H1 (cell line): ENCODE results near the gene CAMK2A. TPM values are rescaled to one million over a fixed set of nuclear protein-coding genes. Genes with fewer than 3 reads are reported as not detected.
A peak's percentile ranks its signal among the peaks of the same experiment; 100 is the strongest.

ENCODE experiments used
- CTCF ChIA-PET: fragments of 300-600 bp; sonication (Branson Sonifier 250); formaldehyde crosslinking; loops from one replicate; lab custom pipeline; 2021; ENCODE audit not compliant: partially characterized antibody; lab: Charles Lee
- POLR2A ChIA-PET: fragments of 300-600 bp; sonication (Branson Sonifier 250); formaldehyde crosslinking; loops from one replicate; lab custom pipeline; 2021; ENCODE audit warnings: inconsistent platforms; ENCODE audit not compliant: partially characterized antibody; lab: Charles Lee
- DNase-seq, 2 experiments: peaks; one replicate each; pipeline versions ENCODE4 v3.0.0 to v3.0.0-alpha.2; 2010 to 2022; ENCODE audit warnings: low spot score in 2 of 2, low read depth in 1 of 2, mixed read lengths in 1 of 2
- FAIRE-seq: peaks from 2 replicates; lab custom pipeline; 2011; peaks lifted over from hg19 to GRCh38; lab: Jason Lieb, UNC
- H2AFZ ChIP-seq: 2 replicates; pipeline ENCODE4 v1.8.1; 2012; ENCODE audit warnings: low read length, inconsistent platforms
- H2AK5ac ChIP-seq: 2 replicates; pipeline ENCODE4 v1.6.1; 2013; ENCODE audit warnings: low read depth, low read length
- H2BK120ac ChIP-seq: replicated peaks from 2 replicates; pipeline ENCODE3; 2013; ENCODE audit warnings: low read depth, low read length, inconsistent platforms
- H2BK12ac ChIP-seq: 2 replicates; pipeline ENCODE4 v1.6.1; 2013; ENCODE audit warnings: low read depth, low read length
- H2BK15ac ChIP-seq: 2 replicates; pipeline ENCODE4 v1.6.1; 2013; ENCODE audit warnings: low read length
- H2BK20ac ChIP-seq: 2 replicates; pipeline ENCODE4 v1.6.1; 2013; ENCODE audit warnings: low read length
- H2BK5ac ChIP-seq: 2 replicates; pipeline ENCODE4 v1.6.1; 2013; ENCODE audit warnings: low read depth, low read length
- H3K14ac ChIP-seq: 2 replicates; pipeline ENCODE4 v1.6.1; 2013; ENCODE audit warnings: inconsistent platforms; ENCODE audit not compliant: insufficient read length
- H3K18ac ChIP-seq: 2 replicates; pipeline ENCODE4 v1.6.1; 2013; ENCODE audit warnings: low read length; ENCODE audit errors: extremely low read depth
- H3K23ac ChIP-seq: 2 replicates; pipeline ENCODE4 v1.6.1; 2013; ENCODE audit warnings: inconsistent platforms; ENCODE audit not compliant: insufficient read length
- H3K23me2 ChIP-seq: 2 replicates; pipeline ENCODE4 v1.6.1; 2013; ENCODE audit warnings: low read depth, low read length
- H3K27ac ChIP-seq: 2 replicates; pipeline ENCODE4 v1.6.1; 2011; ENCODE audit warnings: low read depth, low read length, inconsistent platforms
- H3K27me3 ChIP-seq, 4 experiments: replicated peaks in 1 of 4; 1 replicate in 1 of 4; 2 replicates in 3 of 4; pipeline versions ENCODE4 v1.6.1 to v1.8.1; 2011 to 2013; ENCODE audit warnings: low read length in 3 of 4, mild to moderate bottlenecking in 3 of 4, inconsistent platforms in 2 of 4, mixed read lengths in 2 of 4, moderate library complexity in 1 of 4; ENCODE audit not compliant: control insufficient read depth in 3 of 4, insufficient read depth in 3 of 4; ENCODE audit errors: extremely low read depth in 1 of 4
- H3K36me3 ChIP-seq, 4 experiments: 2 replicates each; pipeline versions ENCODE4 v1.6.1 to v1.8.1; 2011 to 2013; ENCODE audit warnings: mild to moderate bottlenecking in 4 of 4, low read length in 3 of 4, moderate library complexity in 2 of 4, control low read depth in 1 of 4, inconsistent platforms in 1 of 4; ENCODE audit not compliant: insufficient read depth in 4 of 4, control insufficient read depth in 2 of 4
- H3K4ac ChIP-seq: replicated peaks from 2 replicates; pipeline ENCODE3; 2013; ENCODE audit warnings: low read length, low read depth, mixed read lengths, inconsistent platforms; ENCODE audit not compliant: insufficient read length
- H3K4me1 ChIP-seq, 4 experiments: replicated peaks in 1 of 4; 1 replicate in 1 of 4; 2 replicates in 3 of 4; pipeline versions ENCODE4 v1.6.1 to v1.8.1; 2011 to 2013; ENCODE audit warnings: low read length in 3 of 4, inconsistent platforms in 2 of 4, mixed read lengths in 1 of 4; ENCODE audit not compliant: insufficient read depth in 4 of 4, control insufficient read depth in 3 of 4
- H3K4me2 ChIP-seq, 2 experiments: 2 replicates each; pipeline versions ENCODE4 v1.6.1 to v1.8.1; 2011 to 2013; ENCODE audit warnings: low read depth in 2 of 2, low read length in 2 of 2, control low read depth in 1 of 2, inconsistent platforms in 1 of 2, mild to moderate bottlenecking in 1 of 2; ENCODE audit not compliant: insufficient read depth in 1 of 2
- H3K4me3 ChIP-seq, 4 experiments: fragments of 200-600, 300-600 bp in 1 of 4; sonication (generic), shearing (Covaris generic), sonication (Bioruptor Twin) in 1 of 4; 2 replicates each; pipeline versions ENCODE4 v1.5.1 to v1.8.1; 2011 to 2016; ENCODE audit warnings: low read length in 4 of 4, low read depth in 3 of 4, control low read depth in 2 of 4, inconsistent platforms in 2 of 4, mild to moderate bottlenecking in 2 of 4, mixed read lengths in 1 of 4, moderate library complexity in 1 of 4; ENCODE audit not compliant: insufficient read depth in 2 of 4; ENCODE audit errors: extremely low read depth in 1 of 4
- H3K56ac ChIP-seq: replicated peaks from 2 replicates; pipeline ENCODE3; 2013; ENCODE audit warnings: low read depth, mild to moderate bottlenecking, mixed read lengths, low read length, inconsistent platforms; ENCODE audit not compliant: insufficient read length
- H3K79me1 ChIP-seq: 2 replicates; pipeline ENCODE4 v1.6.1; 2013; ENCODE audit warnings: low read depth, low read length, control low read depth
- H3K79me2 ChIP-seq, 2 experiments: 2 replicates each; pipeline versions ENCODE4 v1.6.1 to v1.8.1; 2012 to 2013; ENCODE audit warnings: low read length in 2 of 2, mild to moderate bottlenecking in 2 of 2, inconsistent platforms in 1 of 2; ENCODE audit not compliant: insufficient read depth in 2 of 2, control insufficient read depth in 1 of 2
- H3K9ac ChIP-seq, 4 experiments: replicated peaks in 1 of 4; 1 replicate in 1 of 4; 2 replicates in 3 of 4; pipeline versions ENCODE4 v1.6.1 to v1.8.1; 2011 to 2013; ENCODE audit warnings: low read depth in 3 of 4, low read length in 3 of 4, control low read depth in 2 of 4, mild to moderate bottlenecking in 2 of 4, moderate library complexity in 2 of 4, inconsistent platforms in 1 of 4; ENCODE audit errors: extremely low read depth in 1 of 4
- H3K9me3 ChIP-seq, 2 experiments: 2 replicates each; pipeline versions ENCODE4 v1.6.1 to v1.8.1; 2012 to 2013; ENCODE audit warnings: mild to moderate bottlenecking in 2 of 2, moderate library complexity in 2 of 2, control low read depth in 1 of 2, inconsistent platforms in 1 of 2, low read depth in 1 of 2, low read length in 1 of 2, mixed read lengths in 1 of 2; ENCODE audit not compliant: insufficient read depth in 2 of 2
- H4K20me1 ChIP-seq, 2 experiments: replicated peaks in 1 of 2; 2 replicates each; pipeline versions ENCODE3 to v1.8.1; 2011 to 2013; ENCODE audit warnings: inconsistent platforms in 2 of 2, low read length in 2 of 2, mild to moderate bottlenecking in 1 of 2; ENCODE audit not compliant: insufficient read depth in 2 of 2, control insufficient read depth in 1 of 2
- H4K5ac ChIP-seq: 2 replicates; pipeline ENCODE4 v1.6.1; 2013; ENCODE audit warnings: low read length, low read depth, mixed read lengths, inconsistent platforms; ENCODE audit not compliant: insufficient read length
- H4K8ac ChIP-seq: 2 replicates; pipeline ENCODE4 v1.8.0; 2013; ENCODE audit warnings: mild to moderate bottlenecking, moderate library complexity, low read length, inconsistent platforms; ENCODE audit not compliant: insufficient read depth; ENCODE audit errors: extremely low read depth
- H4K91ac ChIP-seq: replicated peaks from 2 replicates; pipeline ENCODE3; 2013; ENCODE audit warnings: low read length, mixed read lengths, inconsistent platforms; ENCODE audit not compliant: insufficient read length
- KDM1A ChIP-seq: fragments of 200-600, 300-600 bp; sonication (generic); IDR thresholded peaks from 2 replicates; pipeline ENCODE4 v1.7.1; 2016; ENCODE audit warnings: mild to moderate bottlenecking, low read length, borderline replicate concordance
- TAF7 ChIP-seq: optimal IDR thresholded peaks from 2 replicates; pipeline ENCODE3; 2011; ENCODE audit warnings: low read depth, mild to moderate bottlenecking, inconsistent platforms, low read length, moderate library complexity, borderline replicate concordance
- WGBS, 2 experiments: shearing (Covaris generic) in 1 of 2; methylation state at CpG; one replicate each; pipeline versions ENCODE4 v1.1.6 to v1.1.7; 2013 to 2015; ENCODE audit warnings: low lambda C conversion rate in 2 of 2, mixed read lengths in 2 of 2, inconsistent platforms in 1 of 2, low coverage in 1 of 2, missing lambda C conversion rate in 1 of 2; ENCODE audit not compliant: insufficient replicate concordance in 2 of 2, insufficient coverage in 1 of 2, insufficient read length in 1 of 2; ENCODE audit errors: extremely low coverage in 1 of 2, missing lambda C conversion rate in 1 of 2; 5-methylcytosine and 5-hydroxymethylcytosine counted together
- polyA plus RNA-seq, 7 experiments: library from polyadenylated mRNA; depleted of rRNA in 3 of 7; stranded (reverse) in 5 of 7; unstranded in 2 of 7; fragments of >200 nt in 5 of 7; fragments of 200-250 nt in 2 of 7; gene quantifications; 1 replicate in 5 of 7; 2 replicates in 1 of 7; 4 replicates in 1 of 7; pipeline versions ENCODE4 v1.2.1 to v1.2.3, GENCODE V29; 2011 to 2013; ENCODE audit warnings: missing spikeins in 2 of 7, mixed read lengths in 2 of 7
- total RNA-seq: library from RNA; stranded (reverse); fragmentation: NEBNext Ultra II Directional; extraction: Animal tissue kit (Norgen Biotek cat#: 25700); gene quantifications from 2 replicates; pipeline ENCODE4 v1.2.1, GENCODE V29; 2021

The CAMK2A gene
- total and polyA plus RNA-seq, 2 of the 8 experiments (the other 6 are each of a cell fraction or from before 2014, with no cell fraction given), result 0.20 to 0.28 TPM

DNA sequence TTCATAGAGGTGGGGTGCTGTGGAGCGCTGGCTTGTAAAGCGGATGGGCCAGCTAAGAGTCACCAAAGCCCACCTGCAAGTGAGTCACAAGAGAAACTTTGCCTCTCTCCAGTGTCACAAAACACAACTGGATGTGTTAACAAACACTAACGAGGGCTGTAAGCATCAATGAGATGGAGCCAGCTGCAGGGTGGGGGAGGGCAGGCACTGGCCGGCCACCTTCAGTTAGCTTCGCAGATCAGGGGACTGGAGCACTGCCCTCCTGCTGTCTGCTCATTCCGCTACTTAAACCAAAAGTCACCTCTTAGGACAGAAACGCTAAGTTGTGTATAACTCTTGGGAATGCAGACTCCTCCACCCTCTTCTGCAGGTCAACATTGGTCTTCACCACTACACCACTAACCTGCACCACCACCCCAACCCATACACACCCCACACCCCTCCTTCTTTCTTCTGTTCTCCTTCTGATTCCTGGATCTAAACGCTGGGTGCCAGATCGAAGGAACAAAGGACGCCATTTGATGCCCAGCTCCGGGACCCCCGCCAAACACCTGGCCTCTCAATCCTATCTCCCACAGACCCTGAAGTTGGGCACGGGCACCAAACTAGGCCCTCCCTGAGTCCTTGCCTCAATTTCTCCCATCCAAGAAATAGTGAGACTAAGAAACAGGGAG is 11.1 kb upstream of the CAMK2A start:
- FAIRE-seq (no peak), DNase-seq (no peak)
- no peak overlapping the region for H2AFZ ChIP-seq
- no peaks in the 10 kb centered on the region for H3K9me3 ChIP-seq
- no peak overlapping the region for H2BK20ac ChIP-seq
- H3K23ac ChIP-seq, result no peak overlapping the region
- ChIA-PET POLR2A (interaction anchor here (1.2 kb wide), 1 partner anchor 49 kb away, joined by 3 read pairs; no protein-coding TSS in a partner anchor), CTCF (interaction anchor here (0.7 to 6.9 kb wide), 4 partner anchors 10 to 138 kb away, joined by 3 to 62 read pairs (median 3); no protein-coding TSS in a partner anchor)
- H3K27me3 ChIP-seq, result peaks cover 0 to 12% (median 7%) of the 10 kb centered on the region in 4 experiments; a peak in 5 of 7 replicates
- H3K79me1 ChIP-seq, result no peaks in the 10 kb centered on the region; the same call in 1 of the 2 replicates
- H2AK5ac ChIP-seq, result no peak overlapping the region
- H3K4ac ChIP-seq, result no peak overlapping the region
- no peak overlapping the region for H3K56ac ChIP-seq
- no peak overlapping the region for H3K18ac ChIP-seq
- peak overlapping the region in 1 of 2 experiments; percentile 20; a peak in 1 of 4 replicates for H3K4me2 ChIP-seq
- no peaks in the 10 kb centered on the region for H3K36me3 ChIP-seq
- peak overlapping the region; percentile 63; the same call in 1 of the 2 replicates for H2BK12ac ChIP-seq
- H3K27ac ChIP-seq, result no peak overlapping the region
- peaks cover 9 to 23% (median 14%) of the 10 kb centered on the region in 4 experiments for H3K4me1 ChIP-seq
- H4K5ac ChIP-seq, result no peak overlapping the region
- no peaks in the 10 kb centered on the region for H4K20me1 ChIP-seq
- H4K91ac ChIP-seq, result no peak overlapping the region
- no peak overlapping the region for H2BK5ac ChIP-seq
- no peak overlapping the region for H4K8ac ChIP-seq
- H3K79me2 ChIP-seq, result no peaks in the 10 kb centered on the region
- peaks cover 10% of the 10 kb centered on the region for H3K23me2 ChIP-seq
- no peak overlapping the region for H2BK120ac ChIP-seq
- 81% methylated on average over 13 of the region's 13 CpGs; no CpG with 5 or more reads in 1 of the 2 experiments for WGBS, 2 experiments
- H3K14ac ChIP-seq, result no peak overlapping the region
- no peak overlapping the region for H3K9ac ChIP-seq
- H3K4me3 ChIP-seq, result no peak overlapping the region
- no peak overlapping the region for H2BK15ac ChIP-seq
- TF ChIP-seq KDM1A (no peak), TAF7 (no peak)
